Endothelial cell of umbilical vein (primary cell): ENCODE data around the gene CYGB. TPM values are rescaled to one million over a fixed set of nuclear protein-coding genes. Genes with fewer than 3 reads are reported as not detected.

Source experiments
- BruUV-seq: library from RNA; stranded (reverse); fragments of 400-500 nt; replicated peaks from 2 replicates; lab custom pipeline; 2021; lab: Mats Ljungman, UMichigan
- CTCF ChIA-PET: fragments of 300-600, 350-600 bp; sonication (Branson Sonifier 250); formaldehyde crosslinking; loops from one replicate; lab custom pipeline; 2021; ENCODE audit warnings: antibody characterized with exemption, inconsistent platforms; lab: Charles Lee
- POLR2A ChIA-PET: fragments of 300-600, 350-600 bp; sonication (Branson Sonifier 250); formaldehyde crosslinking; loops from one replicate; lab custom pipeline; 2021; ENCODE audit warnings: antibody characterized with exemption, inconsistent platforms; lab: Charles Lee
- DNase-seq: peaks from one replicate; pipeline ENCODE4 v3.0.0-alpha.2; 2011; ENCODE audit warnings: low read depth, low spot score
- FAIRE-seq: peaks from 2 replicates; lab custom pipeline; 2011; peaks lifted over from hg19 to GRCh38; lab: Jason Lieb, UNC
- H2AFZ ChIP-seq: 2 replicates; pipeline ENCODE4 v1.6.0; 2012; ENCODE audit warnings: low read depth, low read length, control low read depth, inconsistent platforms
- H3K27ac ChIP-seq: 2 replicates; pipeline ENCODE4 v1.5.1; 2011; ENCODE audit warnings: low read depth, mild to moderate bottlenecking, control low read depth, low read length, moderate library complexity; ENCODE audit not compliant: insufficient read depth
- H3K27me3 ChIP-seq, 2 experiments: 2 replicates each; pipeline versions ENCODE4 v1.6.0 to v1.6.1; 2011; ENCODE audit warnings: low read length in 2 of 2, mixed read lengths in 1 of 2; ENCODE audit not compliant: control insufficient read depth in 2 of 2, insufficient read depth in 2 of 2
- H3K36me3 ChIP-seq, 2 experiments: 2 replicates in 1 of 2; 3 replicates in 1 of 2; pipeline ENCODE4 v1.5.1; 2011; ENCODE audit warnings: low read length in 2 of 2, mild to moderate bottlenecking in 1 of 2, moderate library complexity in 1 of 2; ENCODE audit not compliant: control insufficient read depth in 2 of 2, insufficient read depth in 2 of 2; ENCODE audit errors: extremely low read depth in 1 of 2
- H3K4me1 ChIP-seq: 3 replicates; pipeline ENCODE4 v1.5.1; 2011; ENCODE audit warnings: mild to moderate bottlenecking, low read length; ENCODE audit not compliant: control insufficient read depth, insufficient read depth; ENCODE audit errors: extremely low read depth
- H3K4me2 ChIP-seq: 2 replicates; pipeline ENCODE4 v1.6.1; 2011; ENCODE audit warnings: low read length, control low read depth, mixed read lengths; ENCODE audit not compliant: insufficient read depth
- H3K4me3 ChIP-seq, 3 experiments: fragments of 200-600 bp in 1 of 3; sonication (generic), shearing (Covaris generic) in 1 of 3; replicated peaks in 1 of 3; 2 replicates each; pipeline ENCODE4 v1.5.1; 2011 to 2016; ENCODE audit warnings: control low read depth in 3 of 3, low read length in 3 of 3, mild to moderate bottlenecking in 2 of 3, inconsistent platforms in 1 of 3, low read depth in 1 of 3, moderate library complexity in 1 of 3; ENCODE audit not compliant: insufficient read depth in 1 of 3
- H3K79me2 ChIP-seq: 2 replicates; pipeline ENCODE4 v1.6.0; 2012; ENCODE audit warnings: low read length, inconsistent platforms; ENCODE audit not compliant: control insufficient read depth, insufficient read depth
- H3K9ac ChIP-seq: replicated peaks from 2 replicates; pipeline ENCODE3; 2011; ENCODE audit warnings: low read length, control low read depth; ENCODE audit not compliant: insufficient read depth; ENCODE audit errors: extremely low read depth
- H3K9me1 ChIP-seq: replicated peaks from 3 replicates; pipeline ENCODE4 v1.6.0; 2011; ENCODE audit warnings: mild to moderate bottlenecking, low read length; ENCODE audit not compliant: control insufficient read depth, insufficient read depth; ENCODE audit errors: extremely low read depth
- H3K9me3 ChIP-seq: replicated peaks from 2 replicates; pipeline ENCODE4 v1.5.1; 2012; ENCODE audit warnings: low read length, inconsistent platforms; ENCODE audit not compliant: control insufficient read depth, insufficient read depth
- H4K20me1 ChIP-seq: replicated peaks from 2 replicates; pipeline ENCODE3; 2011; ENCODE audit warnings: mild to moderate bottlenecking, low read length; ENCODE audit not compliant: control insufficient read depth, insufficient read depth; ENCODE audit errors: extremely low read depth
- CTCF ChIP-seq, 2 donors: IDR thresholded peaks; 1 replicate in 1 of 2; 2 replicates in 1 of 2; pipeline ENCODE4 v1.5.1; 2011; ENCODE audit warnings: low read length in 2 of 2, mild to moderate bottlenecking in 2 of 2, moderate library complexity in 2 of 2, control low read depth in 1 of 2, inconsistent platforms in 1 of 2, low read depth in 1 of 2; ENCODE audit not compliant: insufficient read depth in 1 of 2; ENCODE audit errors: extremely low read depth in 1 of 2
- EZH2 ChIP-seq: IDR thresholded peaks from 2 replicates; pipeline ENCODE4 v1.6.1; 2012; ENCODE audit warnings: borderline replicate concordance, low read depth, mild to moderate bottlenecking, moderate library complexity, low read length, inconsistent platforms; ENCODE audit not compliant: severe bottlenecking
- FOS ChIP-seq: IDR thresholded peaks from 2 replicates; pipeline ENCODE4 v1.6.1; 2011; ENCODE audit warnings: mild to moderate bottlenecking, low read length, moderate library complexity, borderline replicate concordance; ENCODE audit not compliant: insufficient read depth
- GATA2 ChIP-seq: IDR thresholded peaks from 2 replicates; pipeline ENCODE4 v1.7.0; 2011; ENCODE audit warnings: low read depth, mild to moderate bottlenecking, moderate library complexity, mixed read lengths, low read length; ENCODE audit not compliant: insufficient read length, insufficient read depth
- JUN ChIP-seq: IDR thresholded peaks from 2 replicates; pipeline ENCODE4 v1.6.1; 2011; ENCODE audit warnings: borderline replicate concordance, low read depth; ENCODE audit not compliant: insufficient read length, insufficient read depth
- MYC ChIP-seq: IDR thresholded peaks from one replicate; pipeline ENCODE4 v1.6.1; 2011; ENCODE audit warnings: mild to moderate bottlenecking, low read depth, low read length
- POLR2A ChIP-seq: IDR thresholded peaks from 2 replicates; pipeline ENCODE4 v1.6.1; 2012; ENCODE audit warnings: low read depth, mild to moderate bottlenecking, control low read depth, low read length
- POLR2AphosphoS5 ChIP-seq: IDR thresholded peaks from 2 replicates; pipeline ENCODE4 v1.6.1; 2012; ENCODE audit warnings: low read depth, mild to moderate bottlenecking, control low read depth, low read length, moderate library complexity; ENCODE audit not compliant: insufficient read depth
- dilution Hi-C: fragments of 300-500 bp; cut with MboI; formaldehyde crosslinking; loops from one replicate; pipeline ENCODE4 v1.15.0; 2019; ENCODE audit warnings: low sequenced_read_pairs; ENCODE audit not compliant: extremely low pct_ligation_motif_present
- intact Hi-C: fragments of 100-400 bp; cut with micrococcal nuclease; formaldehyde crosslinking; loops from one replicate; pipeline ENCODE4 v1.10.0; 2022
- polyA plus RNA-seq, 4 experiments: library from polyadenylated mRNA; depleted of rRNA in 3 of 4; stranded (reverse) in 3 of 4; unstranded in 1 of 4; fragments of >200 nt; gene quantifications; 2 replicates each; pipeline versions ENCODE4 v1.2.1 to v1.2.3, GENCODE V29; 2011 to 2012; ENCODE audit warnings: missing spikeins in 1 of 4
- total RNA-seq: library from RNA; stranded (reverse); gene quantifications from 2 replicates; pipeline ENCODE4 v1.2.3, GENCODE V29; 2021

The CYGB gene
- total and polyA plus RNA-seq, 2 donors (not counting 3 experiments of a cell fraction or from before 2014, with no cell fraction given) = 0.22 to 0.91 TPM

GRCh38 chr17:76566613-76566943 lies 29.1 kb upstream of the CYGB start:
- Histone ChIP-seq H3K9me1 (no peaks in the 10 kb centered on the region), H3K27me3 (no peaks in the 10 kb centered on the region), H4K20me1 (no peaks in the 10 kb centered on the region), H3K27ac (no peak overlapping the region), H3K9ac (no peak overlapping the region), H3K36me3 (peaks cover 5 to 7% of the 10 kb centered on the region in 2 experiments), H3K4me3 (no peak overlapping the region), H3K79me2 (peaks cover 5% of the 10 kb centered on the region), H2AFZ (no peak overlapping the region), H3K9me3 (no peaks in the 10 kb centered on the region), H3K4me1 (peaks cover 16% of the 10 kb centered on the region), H3K4me2 (no peak overlapping the region)
- intact Hi-C loops (no loop called here), dilution Hi-C loops (no loop called here)
- no peak for DNase-seq
- BruUV-seq = no TSS peak
- ChIA-PET POLR2A (interaction anchor here (0.7 kb wide), 1 partner anchor 59 kb away, joined by 5 read pairs; no protein-coding TSS in a partner anchor), CTCF (interaction anchor here (0.8 to 3.6 kb wide), 6 partner anchors 9 to 57 kb away, joined by 3 to 19 read pairs (median 4); no protein-coding TSS in a partner anchor)
- no peak for FAIRE-seq
- TF ChIP-seq GATA2 (no peak), POLR2A (no peak), CTCF (IDR thresholded peaks at IDR 0.05; ENCODE audit: extremely low read depth in 1 of 2, insufficient read depth in 1 of 2, low read depth in 1 of 2, low read length in 2 of 2) (no peak), POLR2AphosphoS5 (no peak), EZH2 (no peak), FOS (no peak), MYC (no peak), JUN (no peak)
